Right lobe of liver (tissue), 4 donors: ENCODE measurements around the gene FRG1.
"Not testable (repeated sequence)": the region's sequence is repeated elsewhere in the genome, so short reads cannot be mapped to it uniquely, and the experiment has no call there.

Experiments
- POLR2A ChIP-seq: fragments of 450-650 bp; IDR thresholded peaks from one replicate; pipeline ENCODE4 v1.6.1; 2017; ENCODE audit warnings: antibody characterized with exemption, mild to moderate bottlenecking
- TF ChIP-seq, protein P1 (sequence below), 4 donors: fragments of 200-600 bp in 3 of 4; fragments of 450-650 bp in 1 of 4; IDR thresholded peaks; one replicate each; pipeline versions ENCODE4 v1.5.1 to v1.8.0; 2016 to 2022; ENCODE audit warnings: antibody characterized with exemption in 4 of 4, mild to moderate bottlenecking in 2 of 4
- donor health status: DM: no; HTN: no; CAD: no.
- donor health status: DM: no; HTN: no; CAD: no.
- donor health status: DM: no; HTN: yes; CAD: no.

DNA sequence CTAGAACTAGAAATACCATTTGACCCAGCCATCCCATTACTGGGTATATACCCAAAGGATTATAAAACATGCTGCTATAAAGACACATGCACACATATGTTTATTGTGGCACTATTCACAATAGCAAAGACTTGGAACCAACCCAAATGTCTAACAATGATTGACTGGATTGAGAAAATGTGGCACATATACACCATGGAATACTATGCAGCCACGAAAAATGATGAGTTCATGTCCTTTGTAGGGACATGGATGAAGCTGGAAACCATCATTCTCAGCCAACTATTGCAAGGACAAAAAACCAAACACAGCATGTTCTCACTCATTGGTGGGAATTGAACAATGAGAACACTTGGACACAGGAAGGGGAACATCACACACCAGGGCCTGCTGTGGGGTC, 28.6 kb downstream of the FRG1 start:
- TF ChIP-seq, protein P1, sequence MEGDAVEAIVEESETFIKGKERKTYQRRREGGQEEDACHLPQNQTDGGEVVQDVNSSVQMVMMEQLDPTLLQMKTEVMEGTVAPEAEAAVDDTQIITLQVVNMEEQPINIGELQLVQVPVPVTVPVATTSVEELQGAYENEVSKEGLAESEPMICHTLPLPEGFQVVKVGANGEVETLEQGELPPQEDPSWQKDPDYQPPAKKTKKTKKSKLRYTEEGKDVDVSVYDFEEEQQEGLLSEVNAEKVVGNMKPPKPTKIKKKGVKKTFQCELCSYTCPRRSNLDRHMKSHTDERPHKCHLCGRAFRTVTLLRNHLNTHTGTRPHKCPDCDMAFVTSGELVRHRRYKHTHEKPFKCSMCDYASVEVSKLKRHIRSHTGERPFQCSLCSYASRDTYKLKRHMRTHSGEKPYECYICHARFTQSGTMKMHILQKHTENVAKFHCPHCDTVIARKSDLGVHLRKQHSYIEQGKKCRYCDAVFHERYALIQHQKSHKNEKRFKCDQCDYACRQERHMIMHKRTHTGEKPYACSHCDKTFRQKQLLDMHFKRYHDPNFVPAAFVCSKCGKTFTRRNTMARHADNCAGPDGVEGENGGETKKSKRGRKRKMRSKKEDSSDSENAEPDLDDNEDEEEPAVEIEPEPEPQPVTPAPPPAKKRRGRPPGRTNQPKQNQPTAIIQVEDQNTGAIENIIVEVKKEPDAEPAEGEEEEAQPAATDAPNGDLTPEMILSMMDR (IDR thresholded peaks at IDR 0.05), result not testable (repeated sequence)
- not testable (repeated sequence) for TF ChIP-seq POLR2A
